Measurements from ENCODE around the gene DAD1. TPM values are rescaled to one million over a fixed set of nuclear protein-coding genes. Genes with fewer than 3 reads are reported as not detected.

The DAD1 gene
- total and polyA plus RNA-seq, 2 experiments from 2014 or later: 369 to 653 TPM

DNA sequence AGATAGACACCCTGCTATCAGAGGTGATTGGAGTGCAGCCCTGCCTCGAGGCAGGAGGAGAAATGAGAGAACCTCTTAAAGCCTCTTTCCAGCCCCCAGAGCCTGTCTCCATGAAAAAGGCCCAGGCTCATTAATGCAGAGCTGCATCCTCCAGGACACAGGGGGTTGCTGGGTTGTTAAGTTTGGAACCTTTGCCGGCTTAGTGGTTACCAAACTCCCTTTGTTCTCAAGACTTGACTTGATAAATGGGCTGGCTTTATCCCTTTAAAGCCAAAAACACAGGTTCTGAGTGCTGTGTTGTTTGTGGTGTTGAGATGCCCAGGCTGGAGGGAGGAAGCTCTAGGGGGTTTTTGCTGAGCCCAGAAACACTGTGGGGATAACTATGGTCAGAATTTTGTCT lies 71.0 kb downstream of the DAD1 start:
- Histone ChIP-seq H2AFZ (no peak overlapping the region), H3K9me3 (ENCODE audit: low read depth) (no peaks in the 10 kb centered on the region), H3K27ac (no peak overlapping the region), H3K4me2 (ENCODE audit: unreplicated experiment) (no peak overlapping the region), H3K4me1 (ENCODE audit: insufficient read depth) (peaks cover 30% of the 10 kb centered on the region), H3F3A (ENCODE audit: insufficient read depth) (0 out of 2 replicates have a peak, but pooled peaks cover 8% of the 10 kb centered on the region), H3K79me2 (ENCODE audit: insufficient read depth) (no peaks in the 10 kb centered on the region), H3K27me3 (replicated peaks; ENCODE audit: insufficient read depth) (no peaks in the 10 kb centered on the region), H4K20me1 (ENCODE audit: insufficient read depth) (no peaks in the 10 kb centered on the region), H3K4me3 (no peak overlapping the region), H3K9ac (no peak overlapping the region), H3K36me3 (ENCODE audit: low read depth) (no peaks in the 10 kb centered on the region), H3K9me2 (ENCODE audit: insufficient read depth) (no peaks in the 10 kb centered on the region)
- no peak for TF ChIP-seq EZH2phosphoT487 (IDR thresholded peaks at IDR 0.05; ENCODE audit: insufficient read depth, low read depth)
- TF ChIP-seq EZH2 (IDR thresholded peaks at IDR 0.05; ENCODE audit: insufficient read depth, poor library complexity, severe bottlenecking): no peak
- no peak for DNase-seq
- 79 to 80% methylated on average over 2 of the region's 2 CpGs for WGBS, 2 experiments (ENCODE audit: low coverage in 1 of 2, low lambda C conversion rate in 2 of 2, missing lambda C conversion rate in 2 of 2)
- in situ Hi-C loops (cut with MboI): no loop called here

DNA sequence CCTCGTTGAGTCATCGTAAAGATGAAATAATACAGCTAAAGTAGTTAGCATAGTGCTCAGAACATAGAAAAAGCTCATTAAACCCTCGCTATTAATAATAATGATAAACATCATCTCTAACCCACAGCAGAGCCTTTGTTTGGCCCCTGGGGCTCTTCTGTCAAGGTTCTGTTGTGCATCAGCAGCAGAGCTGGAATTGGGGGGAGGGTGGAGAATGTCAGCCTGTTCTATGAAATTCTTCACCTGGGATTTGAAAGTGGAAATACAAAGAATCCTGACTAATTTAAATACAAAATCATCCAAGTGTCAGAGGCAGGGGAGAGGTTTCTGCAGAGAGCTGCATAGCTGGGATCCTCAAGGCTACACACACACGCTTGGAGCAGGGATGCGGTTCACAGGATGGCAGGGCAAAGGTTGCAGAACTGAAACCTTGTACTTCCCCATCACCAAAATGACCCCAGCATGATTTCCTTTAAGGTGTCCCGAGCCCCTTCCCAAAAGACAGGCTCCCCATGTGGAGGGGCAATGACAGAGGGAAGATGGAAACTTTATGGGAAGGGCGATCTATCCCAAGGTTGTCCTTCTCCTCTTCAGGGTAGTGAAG lies 71.8 kb downstream of the DAD1 start:
- H3K9me2 ChIP-seq (ENCODE audit: insufficient read depth): no peaks in the 10 kb centered on the region
- no peaks in the 10 kb centered on the region for H3K36me3 ChIP-seq (ENCODE audit: low read depth)
- H3K4me1 ChIP-seq (ENCODE audit: insufficient read depth): peaks cover 22% of the 10 kb centered on the region
- in situ Hi-C loops (cut with MboI): no loop called here
- no peak overlapping the region for H3K4me3 ChIP-seq
- H4K20me1 ChIP-seq (ENCODE audit: insufficient read depth): no peaks in the 10 kb centered on the region
- H3K27me3 ChIP-seq (replicated peaks; ENCODE audit: insufficient read depth): no peaks in the 10 kb centered on the region
- H3K9ac ChIP-seq: no peak overlapping the region
- H3K79me2 ChIP-seq (ENCODE audit: insufficient read depth): no peaks in the 10 kb centered on the region
- 0 out of 2 replicates have a peak, but pooled peaks cover 8% of the 10 kb centered on the region for H3F3A ChIP-seq (ENCODE audit: insufficient read depth)
- H3K9me3 ChIP-seq (ENCODE audit: low read depth): no peaks in the 10 kb centered on the region
- H3K4me2 ChIP-seq (ENCODE audit: unreplicated experiment): no peak overlapping the region
- no peak for DNase-seq
- TF ChIP-seq EZH2 (IDR thresholded peaks at IDR 0.05; ENCODE audit: insufficient read depth, poor library complexity, severe bottlenecking): no peak
- no peak for TF ChIP-seq EZH2phosphoT487 (IDR thresholded peaks at IDR 0.05; ENCODE audit: insufficient read depth, low read depth)
- no peak overlapping the region for H3K27ac ChIP-seq
- 93 to 94% methylated on average over 7 of the region's 7 CpGs for WGBS, 2 experiments (ENCODE audit: low coverage in 1 of 2, low lambda C conversion rate in 2 of 2, missing lambda C conversion rate in 2 of 2)
- H2AFZ ChIP-seq: no peak overlapping the region

DNA sequence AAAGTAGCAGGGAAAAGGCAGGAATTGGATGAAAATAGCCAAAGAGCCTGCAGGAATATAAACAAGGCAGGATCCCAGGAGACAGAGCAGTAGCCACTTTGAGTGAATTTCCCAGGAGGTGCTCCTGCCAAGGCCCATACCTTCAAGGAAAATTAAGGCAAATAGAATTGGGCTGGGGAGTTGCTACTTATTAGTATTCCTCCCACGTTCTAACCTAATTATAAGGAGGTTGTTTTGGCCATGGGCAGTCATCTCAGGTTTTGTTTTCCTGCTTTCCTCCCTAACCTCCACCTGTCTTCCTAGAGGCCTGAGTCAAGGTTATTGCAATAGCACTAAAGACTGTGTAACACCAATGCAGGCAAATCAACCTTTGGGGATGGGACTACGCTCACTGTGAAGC lies 73.1 kb downstream of the DAD1 start:
- Histone ChIP-seq H3K4me1 (ENCODE audit: insufficient read depth) (peaks cover 18% of the 10 kb centered on the region), H3K4me3 (no peak overlapping the region), H4K20me1 (ENCODE audit: insufficient read depth) (no peaks in the 10 kb centered on the region), H3K79me2 (ENCODE audit: insufficient read depth) (no peaks in the 10 kb centered on the region), H2AFZ (no peak overlapping the region), H3K4me2 (ENCODE audit: unreplicated experiment) (no peak overlapping the region), H3F3A (ENCODE audit: insufficient read depth) (peaks cover 9% of the 10 kb centered on the region), H3K36me3 (ENCODE audit: low read depth) (no peaks in the 10 kb centered on the region), H3K9me2 (ENCODE audit: insufficient read depth) (no peaks in the 10 kb centered on the region), H3K9ac (no peak overlapping the region), H3K27ac (no peak overlapping the region), H3K9me3 (ENCODE audit: low read depth) (no peaks in the 10 kb centered on the region), H3K27me3 (replicated peaks; ENCODE audit: insufficient read depth) (no peaks in the 10 kb centered on the region)
- TF ChIP-seq EZH2phosphoT487 (IDR thresholded peaks at IDR 0.05; ENCODE audit: insufficient read depth, low read depth): no peak
- no peak for TF ChIP-seq EZH2 (IDR thresholded peaks at IDR 0.05; ENCODE audit: insufficient read depth, poor library complexity, severe bottlenecking)
- no peak for DNase-seq
- in situ Hi-C loops (cut with MboI): no loop called here
- 64 to 75% methylated on average over 2 of the region's 2 CpGs for WGBS, 2 experiments (ENCODE audit: low coverage in 1 of 2, low lambda C conversion rate in 2 of 2, missing lambda C conversion rate in 2 of 2)

Small RNA genes lying within 50 kb of the gene (small RNA-seq; reads per million reads assigned to genes)
- gene TRAJ1 (ENCODE audit: low read depth, low replicate concordance) (not detected), gene TRAJ10 (ENCODE audit: low read depth, low replicate concordance) (not detected), gene TRAJ11 (ENCODE audit: low read depth, low replicate concordance) (not detected), gene TRAJ12 (ENCODE audit: low read depth, low replicate concordance) (not detected), gene TRAJ13 (ENCODE audit: low read depth, low replicate concordance) (not detected), gene TRAJ14 (ENCODE audit: low read depth, low replicate concordance) (not detected), gene TRAJ16 (ENCODE audit: low read depth, low replicate concordance) (not detected), gene TRAJ17 (ENCODE audit: low read depth, low replicate concordance) (not detected), gene TRAJ18 (ENCODE audit: low read depth, low replicate concordance) (not detected), gene TRAJ19 (ENCODE audit: low read depth, low replicate concordance) (not detected), gene TRAJ2 (ENCODE audit: low read depth, low replicate concordance) (not detected), gene TRAJ20 (ENCODE audit: low read depth, low replicate concordance) (not detected), gene TRAJ21 (ENCODE audit: low read depth, low replicate concordance) (not detected), gene TRAJ22 (ENCODE audit: low read depth, low replicate concordance) (not detected), gene TRAJ23 (ENCODE audit: low read depth, low replicate concordance) (not detected), gene TRAJ24 (ENCODE audit: low read depth, low replicate concordance) (not detected), gene TRAJ25 (ENCODE audit: low read depth, low replicate concordance) (not detected), gene TRAJ26 (ENCODE audit: low read depth, low replicate concordance) (not detected), gene TRAJ27 (ENCODE audit: low read depth, low replicate concordance) (not detected), gene TRAJ28 (ENCODE audit: low read depth, low replicate concordance) (not detected), gene TRAJ3 (ENCODE audit: low read depth, low replicate concordance) (not detected), gene TRAJ4 (ENCODE audit: low read depth, low replicate concordance) (not detected), gene TRAJ5 (ENCODE audit: low read depth, low replicate concordance) (not detected), gene TRAJ6 (ENCODE audit: low read depth, low replicate concordance) (not detected), gene TRAJ7 (ENCODE audit: low read depth, low replicate concordance) (not detected), gene TRAJ8 (ENCODE audit: low read depth, low replicate concordance) (not detected), gene TRAJ9 (ENCODE audit: low read depth, low replicate concordance) (not detected)

Other genes with a start within 250 kb of the DAD1 start
- gene ABHD4, start 9.1 kb upstream of the DAD1 start, total RNA-seq (2014; rRNA removed; shearing (Covaris generic)): 15.2 and 16.8 TPM in 2 replicates
- gene ABHD4, start 9.1 kb upstream of the DAD1 start, polyA plus RNA-seq (2016; fragmentation: Nextera tagmentation; extraction: Ambion mirVana): 26.5 and 27.8 TPM in 2 replicates
- gene OR6J1, start 55.1 kb upstream of the DAD1 start, total RNA-seq (2014; rRNA removed; shearing (Covaris generic)): not detected in 2 replicates
- not detected in 2 replicates for gene OR6J1, start 55.1 kb upstream of the DAD1 start, polyA plus RNA-seq (2016; fragmentation: Nextera tagmentation; extraction: Ambion mirVana)
- 59.1 and 78.6 TPM in 2 replicates for gene OXA1L, start 177.5 kb upstream of the DAD1 start, total RNA-seq (2014; rRNA removed; shearing (Covaris generic))
- 48.1 and 48.8 TPM in 2 replicates for gene OXA1L, start 177.5 kb upstream of the DAD1 start, polyA plus RNA-seq (2016; fragmentation: Nextera tagmentation; extraction: Ambion mirVana)
- 0.65 and 0.89 TPM in 2 replicates for gene SLC7A7, start 226.2 kb upstream of the DAD1 start, total RNA-seq (2014; rRNA removed; shearing (Covaris generic))
- gene SLC7A7, start 226.2 kb upstream of the DAD1 start, polyA plus RNA-seq (2016; fragmentation: Nextera tagmentation; extraction: Ambion mirVana): 0.63 and 1.7 TPM in 2 replicates
- gene MRPL52, start 240.7 kb upstream of the DAD1 start, total RNA-seq (2014; rRNA removed; shearing (Covaris generic)): 44.3 and 96.6 TPM in 2 replicates
- gene MRPL52, start 240.7 kb upstream of the DAD1 start, polyA plus RNA-seq (2016; fragmentation: Nextera tagmentation; extraction: Ambion mirVana): 208 and 230 TPM in 2 replicates
- gene MMP14, start 247.4 kb upstream of the DAD1 start, total RNA-seq (2014; rRNA removed; shearing (Covaris generic)): 450 and 475 TPM in 2 replicates
- 50.1 and 50.8 TPM in 2 replicates for gene MMP14, start 247.4 kb upstream of the DAD1 start, polyA plus RNA-seq (2016; fragmentation: Nextera tagmentation; extraction: Ambion mirVana)

All from GM23248 (cell line).